Muscle layer of duodenum (tissue), 2 donors: ENCODE data around the gene ZFP92.

Source experiments
- H3K27ac ChIP-seq: one replicate; pipeline ENCODE4 v1.7.0; 2013; ENCODE audit warnings: mild to moderate bottlenecking, low read length
- H3K27me3 ChIP-seq: one replicate; pipeline ENCODE4 v1.7.0; 2013; ENCODE audit warnings: low read depth, mild to moderate bottlenecking, control low read depth, low read length
- H3K36me3 ChIP-seq, 2 donors: one replicate each; pipeline ENCODE4 v1.7.0; 2013; ENCODE audit warnings: low read length in 2 of 2, control low read depth in 1 of 2, mild to moderate bottlenecking in 1 of 2; ENCODE audit not compliant: insufficient read depth in 2 of 2, control insufficient read depth in 1 of 2
- H3K4me1 ChIP-seq, 2 donors: one replicate each; pipeline ENCODE4 v1.7.0; 2013; ENCODE audit warnings: low read length in 2 of 2, mild to moderate bottlenecking in 2 of 2, control low read depth in 1 of 2, moderate library complexity in 1 of 2; ENCODE audit not compliant: insufficient read depth in 2 of 2, control insufficient read depth in 1 of 2
- H3K4me3 ChIP-seq, 2 donors: one replicate each; pipeline ENCODE4 v1.7.0; 2013; ENCODE audit warnings: low read length in 2 of 2, low read depth in 1 of 2, mild to moderate bottlenecking in 1 of 2
- H3K9me3 ChIP-seq, 2 donors: one replicate each; pipeline ENCODE4 v1.7.0; 2013; ENCODE audit warnings: low read length in 2 of 2, control low read depth in 1 of 2, mild to moderate bottlenecking in 1 of 2; ENCODE audit not compliant: control insufficient read depth in 1 of 2
- donor health status: healthy.

Gene ZFP92

DNA sequence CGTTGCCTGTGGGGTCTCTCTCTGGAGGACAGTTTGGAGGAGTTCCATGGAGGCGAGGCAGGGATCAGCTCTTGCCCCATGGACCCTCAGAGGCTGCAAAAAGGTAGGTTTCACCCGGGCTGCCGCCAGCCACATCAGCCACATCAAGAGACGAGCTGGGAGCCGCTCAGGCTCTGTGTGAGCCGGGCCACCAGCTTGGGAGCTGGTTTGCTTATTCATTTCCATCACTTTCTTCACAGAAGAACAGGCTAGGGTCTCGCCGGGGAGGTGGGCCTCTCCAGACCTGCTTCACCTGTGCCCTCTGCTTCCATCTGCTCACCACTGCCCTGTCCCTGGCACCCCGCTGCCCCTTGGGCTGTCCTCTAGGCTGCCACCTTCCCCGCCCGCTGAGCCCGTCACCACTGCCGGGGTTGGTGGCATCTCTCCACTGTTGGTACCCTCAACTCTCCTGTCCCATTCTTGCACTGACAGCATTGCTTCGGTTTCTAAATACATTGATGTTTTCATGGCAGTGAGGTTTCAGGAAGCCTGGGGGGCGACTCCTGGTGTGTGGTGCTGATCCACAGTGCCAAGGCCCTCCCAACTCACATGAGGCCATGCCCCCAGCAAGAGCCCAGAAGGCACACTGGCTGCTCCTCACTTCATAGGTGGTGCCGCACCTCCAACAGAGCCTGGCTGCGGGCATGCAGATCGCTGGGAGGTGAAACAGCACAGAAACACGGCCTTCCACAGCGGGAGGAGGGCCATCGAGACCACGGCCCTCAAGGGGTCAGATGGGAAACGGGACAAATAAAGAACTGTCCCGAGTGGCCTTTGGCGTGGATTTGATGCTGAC, 39.1 kb downstream of the ZFP92 start:
- no peaks in the 10 kb centered on the region for H3K9me3 ChIP-seq
- H3K4me3 ChIP-seq, result no peak overlapping the region
- H3K27me3 ChIP-seq, result no peaks in the 10 kb centered on the region
- peaks cover 0 to 20% of the 10 kb centered on the region in 2 donors for H3K36me3 ChIP-seq
- no peaks in the 10 kb centered on the region for H3K4me1 ChIP-seq
- H3K27ac ChIP-seq, result no peak overlapping the region

DNA sequence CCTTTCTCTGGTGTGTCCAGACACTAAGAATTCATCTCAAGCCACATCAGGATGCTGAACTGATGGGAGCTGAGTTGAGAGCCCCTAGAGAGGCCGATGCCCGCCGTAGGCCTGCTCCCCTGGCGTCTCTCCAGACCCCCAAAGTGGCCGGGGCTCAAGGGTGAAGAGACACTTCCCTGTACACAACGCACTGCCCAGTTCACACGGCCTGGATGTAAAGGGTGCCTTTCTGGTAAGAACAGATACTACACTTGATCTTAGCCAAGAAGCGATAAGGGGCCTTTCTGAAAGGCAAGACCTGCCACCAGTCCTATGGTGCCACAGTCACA, 39.6 kb downstream of the ZFP92 start:
- H3K27me3 ChIP-seq, result no peaks in the 10 kb centered on the region
- peaks cover 0 to 21% of the 10 kb centered on the region in 2 donors for H3K36me3 ChIP-seq
- H3K4me1 ChIP-seq, result no peaks in the 10 kb centered on the region
- H3K4me3 ChIP-seq, result no peak overlapping the region
- no peak overlapping the region for H3K27ac ChIP-seq
- no peaks in the 10 kb centered on the region for H3K9me3 ChIP-seq

DNA sequence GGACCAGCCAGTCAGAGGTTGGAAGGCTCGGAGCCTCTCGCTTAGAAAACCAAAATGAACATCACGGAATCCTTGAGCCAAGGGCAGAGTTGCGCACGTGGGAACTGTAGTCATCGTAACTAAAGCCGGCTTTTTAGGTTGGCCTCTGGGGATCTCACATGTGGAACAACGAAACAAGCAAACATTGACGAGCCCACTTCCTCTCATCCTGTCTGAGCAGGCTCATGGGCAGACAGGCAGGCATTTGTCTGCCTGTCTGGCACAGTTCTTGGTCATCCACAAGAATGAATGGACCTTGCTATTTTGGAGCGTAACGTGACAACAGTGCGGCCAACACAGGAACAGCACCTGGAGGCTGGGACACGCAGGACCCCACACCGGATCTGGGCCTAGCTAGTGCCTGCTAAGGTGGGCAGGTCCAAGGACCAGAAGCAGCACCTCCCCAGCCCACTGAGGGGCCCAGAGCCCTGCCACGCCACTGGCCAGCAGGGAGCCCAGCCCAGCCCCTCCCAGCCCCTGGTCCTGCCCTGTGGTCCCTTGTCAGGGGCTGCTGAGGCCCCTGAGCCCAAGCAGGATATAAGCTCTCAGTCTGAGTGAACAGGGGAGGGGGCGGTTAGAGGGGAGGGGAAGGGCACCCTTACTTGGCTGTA, 43.8 kb downstream of the ZFP92 start:
- peaks cover 0 to 21% of the 10 kb centered on the region in 2 donors for H3K36me3 ChIP-seq
- no peak overlapping the region for H3K27ac ChIP-seq
- no peaks in the 10 kb centered on the region for H3K4me1 ChIP-seq
- no peaks in the 10 kb centered on the region for H3K9me3 ChIP-seq
- H3K4me3 ChIP-seq, result no peak overlapping the region
- H3K27me3 ChIP-seq, result no peaks in the 10 kb centered on the region

DNA sequence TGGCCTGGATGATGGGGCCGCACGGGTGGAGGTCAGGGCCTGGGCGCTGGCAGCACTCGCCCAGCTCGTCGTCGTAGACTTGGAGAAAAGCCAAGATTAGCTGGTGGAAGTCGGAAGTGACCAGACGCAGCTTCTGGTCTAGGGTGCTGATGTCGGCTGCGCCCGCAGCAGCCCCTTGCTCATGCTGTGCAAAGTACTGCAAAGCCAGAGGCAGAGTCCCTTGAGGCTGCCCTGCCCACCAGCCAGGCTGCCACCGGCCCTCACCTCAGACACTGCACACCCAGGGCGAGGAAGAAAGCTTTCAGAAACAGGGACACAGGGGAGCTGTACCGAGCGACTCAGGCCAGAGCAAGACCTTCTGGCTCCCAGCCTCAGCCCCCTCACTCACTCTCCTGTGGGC, 44.3 kb downstream of the ZFP92 start:
- Histone ChIP-seq H3K9me3 (no peaks in the 10 kb centered on the region), H3K27ac (no peak overlapping the region), H3K36me3 (peaks cover 0 to 21% of the 10 kb centered on the region in 2 donors), H3K27me3 (no peaks in the 10 kb centered on the region), H3K4me1 (no peaks in the 10 kb centered on the region), H3K4me3 (no peak overlapping the region)

DNA sequence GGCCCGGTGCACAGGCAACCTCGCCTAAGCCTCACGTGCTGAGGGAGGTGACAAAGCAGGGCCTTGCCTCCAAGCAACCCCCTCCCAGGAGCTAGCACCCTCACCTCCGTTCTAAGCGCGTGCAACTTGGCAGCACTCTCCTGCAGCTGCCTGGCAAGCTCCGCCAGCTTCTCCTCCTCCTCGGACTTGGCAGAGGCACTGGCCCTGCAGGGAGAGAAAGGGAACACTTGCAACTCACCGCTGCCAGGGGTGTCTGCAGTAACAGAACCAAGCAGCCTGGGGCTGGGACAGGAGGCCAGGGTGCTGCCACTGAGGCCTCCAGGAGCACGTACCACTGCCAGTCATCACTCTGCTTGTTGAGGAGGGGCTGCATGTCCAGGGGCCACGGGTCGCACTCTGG, 44.9 kb downstream of the ZFP92 start:
- Histone ChIP-seq H3K9me3 (no peaks in the 10 kb centered on the region), H3K4me3 (no peak overlapping the region), H3K36me3 (peaks cover 0 to 16% of the 10 kb centered on the region in 2 donors), H3K4me1 (no peaks in the 10 kb centered on the region), H3K27me3 (no peaks in the 10 kb centered on the region), H3K27ac (no peak overlapping the region)

DNA sequence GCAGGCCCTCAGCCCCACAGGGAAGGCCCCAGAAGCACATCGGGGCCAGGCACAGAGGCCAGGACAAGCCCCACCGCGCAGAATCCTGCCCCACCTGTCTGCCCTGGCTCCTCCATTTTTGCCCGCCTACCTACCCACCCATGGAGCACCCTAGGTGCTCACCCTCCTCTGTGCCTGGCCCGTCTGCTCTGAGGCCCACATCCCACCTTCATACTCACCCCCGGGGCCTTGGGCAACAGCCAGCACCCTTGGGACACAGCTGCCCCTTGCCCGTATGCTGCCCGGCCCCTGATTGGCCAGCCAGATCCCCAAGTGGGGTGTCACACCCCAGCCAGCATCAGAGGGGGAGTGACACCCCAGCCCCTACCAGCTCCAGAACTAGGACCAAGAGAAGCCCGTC, 45.4 kb downstream of the ZFP92 start:
- no peak overlapping the region for H3K4me3 ChIP-seq
- peaks cover 0 to 13% of the 10 kb centered on the region in 2 donors for H3K36me3 ChIP-seq
- no peaks in the 10 kb centered on the region for H3K27me3 ChIP-seq
- no peaks in the 10 kb centered on the region for H3K4me1 ChIP-seq
- no peak overlapping the region for H3K27ac ChIP-seq
- H3K9me3 ChIP-seq, result no peaks in the 10 kb centered on the region

DNA sequence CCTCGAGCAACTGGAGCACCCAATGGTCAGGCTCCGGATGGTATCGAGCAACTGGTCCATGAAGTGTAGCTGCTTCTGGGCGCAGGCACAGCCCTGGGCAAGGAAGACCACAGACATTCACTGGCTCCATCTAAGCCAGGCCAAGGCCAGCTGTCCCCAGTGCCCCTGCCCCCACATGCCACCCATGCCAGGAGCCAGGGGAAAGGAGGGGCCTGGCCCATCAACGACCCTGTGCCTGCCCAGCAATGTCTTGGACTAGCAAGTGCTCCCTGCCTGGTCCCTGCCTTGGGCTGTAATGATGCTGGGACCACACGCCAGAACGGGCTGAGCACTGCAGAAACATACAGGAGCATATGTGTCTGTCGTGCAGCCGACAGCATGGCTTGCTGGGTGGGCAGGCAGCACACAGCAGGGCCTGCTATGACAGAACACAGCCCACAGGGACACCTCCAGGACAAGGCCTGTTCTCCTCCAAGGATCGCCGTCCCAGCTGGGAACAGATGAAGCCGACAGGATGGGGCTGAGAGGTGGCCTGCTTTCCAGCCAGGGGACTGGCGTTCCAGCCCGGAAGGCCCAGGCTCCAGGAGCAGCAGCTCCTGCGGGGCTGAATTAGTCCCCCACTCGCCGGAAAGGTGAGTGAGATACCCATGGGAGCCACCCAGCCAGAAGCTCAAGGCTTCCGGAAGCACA, 46.0 kb downstream of the ZFP92 start:
- no peaks in the 10 kb centered on the region for H3K4me1 ChIP-seq
- no peaks in the 10 kb centered on the region for H3K9me3 ChIP-seq
- no peaks in the 10 kb centered on the region for H3K27me3 ChIP-seq
- no peak overlapping the region for H3K4me3 ChIP-seq
- H3K27ac ChIP-seq, result no peak overlapping the region
- H3K36me3 ChIP-seq, result peaks cover 0 to 17% of the 10 kb centered on the region in 2 donors

DNA sequence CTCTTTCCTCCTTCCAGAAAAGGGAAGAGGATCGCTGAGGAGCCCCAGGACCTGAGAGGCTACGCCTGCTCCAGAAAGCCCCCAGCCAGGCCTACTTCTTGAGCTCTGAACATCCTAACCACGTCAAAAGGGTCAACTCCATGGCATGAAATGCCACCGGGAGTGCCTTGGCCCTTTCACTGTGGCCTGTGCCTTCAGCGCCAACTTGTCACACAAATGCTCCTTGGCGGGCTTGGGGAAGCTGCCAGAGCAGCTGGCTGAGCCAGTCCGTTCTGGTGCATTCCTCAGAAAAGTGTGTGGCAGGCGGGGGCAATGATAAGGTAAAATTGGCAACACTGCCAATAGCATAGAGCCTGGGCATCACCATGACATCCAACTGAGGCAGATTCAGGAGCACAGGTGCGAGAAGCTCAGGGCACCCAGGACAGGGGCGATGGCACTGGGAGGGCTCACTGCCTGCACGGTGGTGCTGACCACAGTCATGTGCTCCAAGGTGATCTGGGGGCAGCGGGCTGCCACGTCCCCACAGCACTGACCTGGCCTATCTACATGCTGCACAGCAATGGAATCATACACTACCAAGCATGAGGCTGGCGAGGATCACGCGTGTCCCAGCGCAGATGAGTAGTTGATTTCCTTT, 46.7 kb downstream of the ZFP92 start:
- Histone ChIP-seq H3K36me3 (peaks cover 0 to 17% of the 10 kb centered on the region in 2 donors), H3K27me3 (no peaks in the 10 kb centered on the region), H3K4me3 (no peak overlapping the region), H3K9me3 (no peaks in the 10 kb centered on the region), H3K4me1 (no peaks in the 10 kb centered on the region), H3K27ac (no peak overlapping the region)

DNA sequence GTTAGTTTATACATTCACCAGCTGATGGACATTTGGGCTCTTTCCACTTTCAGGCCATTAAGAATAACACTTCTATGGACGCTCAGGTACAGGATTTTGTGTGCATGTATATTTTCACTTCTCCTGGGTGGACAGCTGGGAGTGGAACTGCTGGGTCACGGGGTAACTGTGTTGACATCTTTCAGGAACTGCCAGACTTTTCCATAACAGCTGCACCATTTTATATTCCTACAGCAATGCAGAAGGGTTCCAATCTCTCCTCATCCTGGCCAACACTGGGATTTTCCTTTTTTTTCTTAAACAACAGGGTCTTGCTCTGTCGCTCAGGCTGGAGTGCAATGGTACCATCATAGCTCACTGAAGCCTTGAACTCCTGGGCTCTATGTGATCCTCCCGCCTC, 47.2 kb downstream of the ZFP92 start:
- no peaks in the 10 kb centered on the region for H3K27me3 ChIP-seq
- no peak overlapping the region for H3K27ac ChIP-seq
- H3K9me3 ChIP-seq, result no peaks in the 10 kb centered on the region
- no peaks in the 10 kb centered on the region for H3K4me1 ChIP-seq
- peaks cover 0 to 17% of the 10 kb centered on the region in 2 donors for H3K36me3 ChIP-seq
- no peak overlapping the region for H3K4me3 ChIP-seq

DNA sequence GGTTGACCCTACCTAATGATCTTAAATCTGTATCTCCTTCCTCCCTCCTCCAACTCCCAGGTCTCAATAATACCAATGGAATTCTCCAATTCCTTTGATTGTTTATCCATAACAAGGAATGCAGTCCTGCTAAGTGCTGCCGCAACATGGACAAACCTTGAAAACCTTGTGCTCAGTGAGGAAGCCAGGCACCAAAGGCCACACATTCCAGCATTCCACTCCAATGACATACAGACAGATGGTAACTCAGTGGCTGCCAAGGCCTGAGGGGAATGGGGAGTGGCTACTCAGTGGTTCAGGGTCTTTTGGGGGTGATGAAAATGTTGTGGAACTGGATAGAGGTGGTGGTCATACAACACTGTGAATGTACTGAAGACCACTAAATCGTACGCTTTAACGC, 48.7 kb downstream of the ZFP92 start:
- H3K27me3 ChIP-seq, result no peaks in the 10 kb centered on the region
- H3K4me3 ChIP-seq, result no peak overlapping the region
- H3K4me1 ChIP-seq, result no peaks in the 10 kb centered on the region
- H3K36me3 ChIP-seq, result peaks cover 0 to 17% of the 10 kb centered on the region in 2 donors
- H3K27ac ChIP-seq, result no peak overlapping the region
- no peaks in the 10 kb centered on the region for H3K9me3 ChIP-seq

DNA sequence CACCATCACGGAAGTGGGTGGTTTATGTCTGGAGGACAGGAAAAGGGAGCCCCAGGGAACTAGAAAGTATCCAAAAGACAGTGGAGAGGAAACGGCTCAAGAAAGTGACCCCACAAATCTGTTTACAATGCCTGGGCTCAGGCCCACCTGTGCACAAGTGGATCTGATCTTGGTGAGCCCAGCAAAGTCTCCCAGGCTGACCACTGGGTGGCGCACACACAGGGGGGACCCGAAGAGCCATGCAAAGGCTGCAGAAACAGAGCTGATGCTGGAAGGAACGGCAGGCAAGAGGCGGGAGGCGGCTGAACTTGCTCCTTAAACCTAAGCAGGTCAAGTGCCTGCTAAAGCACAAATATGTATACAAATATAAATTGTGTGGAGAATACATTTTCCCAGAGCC, 49.6 kb downstream of the ZFP92 start:
- Histone ChIP-seq H3K4me1 (no peaks in the 10 kb centered on the region), H3K4me3 (no peak overlapping the region), H3K36me3 (peaks cover 0 to 14% of the 10 kb centered on the region in 2 donors)

More for the DNA sequence above, 49.6 kb downstream of the ZFP92 start:
- Histone ChIP-seq H3K9me3 (no peaks in the 10 kb centered on the region), H3K27ac (no peak overlapping the region), H3K27me3 (no peaks in the 10 kb centered on the region)
